A673 (cell line): Measurements from ENCODE around the gene ANKHD1. TPM values are rescaled to one million over a fixed set of nuclear protein-coding genes. Genes with fewer than 3 reads are reported as not detected.

Source experiments
- BruUV-seq: library from RNA; stranded (reverse); fragments of 400-500 nt; replicated peaks from 2 replicates; lab custom pipeline; 2021; lab: Mats Ljungman, UMichigan
- CTCF ChIA-PET: fragments of 300-600 bp; sonication (Branson Sonifier 250); formaldehyde crosslinking; loops from one replicate; lab custom pipeline; 2022; ENCODE audit warnings: antibody characterized with exemption; lab: Charles Lee
- POLR2A ChIA-PET: fragments of 300-600 bp; sonication (Branson Sonifier 250); formaldehyde crosslinking; loops from one replicate; lab custom pipeline; 2022; ENCODE audit warnings: antibody characterized with exemption; ENCODE audit not compliant: low non-redundant PET; lab: Charles Lee
- DNase-seq: peaks from one replicate; pipeline ENCODE4 v3.0.0-alpha.2; 2015; ENCODE audit warnings: low spot score
- H3K27ac ChIP-seq: fragments of 200-600 bp; sonication (generic); 2 replicates; pipeline ENCODE4 v1.5.1; 2016; ENCODE audit warnings: mixed run types, low read depth, mild to moderate bottlenecking, mixed read lengths, antibody characterized with exemption, low read length; ENCODE audit not compliant: poor library complexity, severe bottlenecking
- H3K27me3 ChIP-seq: fragments of 200-600 bp; sonication (generic); replicated peaks from 2 replicates; pipeline ENCODE4 v1.6.1; 2017; ENCODE audit warnings: mixed run types, low read depth, mild to moderate bottlenecking, mixed read lengths, antibody characterized with exemption, low read length; ENCODE audit not compliant: insufficient read depth, poor library complexity
- H3K36me3 ChIP-seq: fragments of 200-600 bp; sonication (generic); 2 replicates; pipeline ENCODE4 v1.6.1; 2016; ENCODE audit warnings: mixed run types, mild to moderate bottlenecking, mixed read lengths, antibody characterized with exemption, low read length; ENCODE audit not compliant: insufficient read depth, poor library complexity, severe bottlenecking
- H3K4me1 ChIP-seq: fragments of 200-600 bp; sonication (generic); 2 replicates; pipeline ENCODE4 v1.6.1; 2017; ENCODE audit warnings: mixed run types, mild to moderate bottlenecking, mixed read lengths, antibody characterized with exemption, low read length; ENCODE audit not compliant: insufficient read depth, poor library complexity, severe bottlenecking
- H3K4me3 ChIP-seq: fragments of 200-600 bp; sonication (generic); 2 replicates; pipeline ENCODE4 v1.5.1; 2016; ENCODE audit warnings: low read depth, mixed run types, mild to moderate bottlenecking, mixed read lengths, low read length; ENCODE audit not compliant: poor library complexity, severe bottlenecking
- H3K9me3 ChIP-seq: fragments of 200-600 bp; sonication (generic); 2 replicates; pipeline ENCODE4 v1.6.1; 2016; ENCODE audit warnings: mixed run types, low read depth, mild to moderate bottlenecking, mixed read lengths, antibody characterized with exemption, low read length; ENCODE audit not compliant: poor library complexity, severe bottlenecking
- CTCF ChIP-seq: fragments of 300-800, 200-600 bp; sonication (generic); conservative IDR thresholded peaks from 2 replicates; pipeline ENCODE4 v1.5.1; 2017; ENCODE audit warnings: low read depth, mild to moderate bottlenecking, antibody characterized with exemption, low read length, moderate library complexity, mixed read lengths
- EZH2 ChIP-seq: fragments of 200-600 bp; sonication (generic); IDR thresholded peaks from 2 replicates; pipeline ENCODE4 v1.6.1; 2017; ENCODE audit warnings: borderline replicate concordance, low read depth, mild to moderate bottlenecking, mixed read lengths, antibody characterized with exemption, low read length; ENCODE audit not compliant: poor library complexity, severe bottlenecking
- intact Hi-C: fragments of 100-400 bp; cut with micrococcal nuclease; formaldehyde crosslinking; loops from one replicate; pipeline ENCODE4 v1.10.0; 2022; ENCODE audit not compliant: unreplicated experiment
- total RNA-seq: library from RNA; stranded (reverse); gene quantifications from 2 replicates; pipeline ENCODE4 v1.2.3, GENCODE V29; 2021

The ANKHD1 gene
- total RNA-seq, 1 experiment from 2014 or later = 169 TPM

DNA sequence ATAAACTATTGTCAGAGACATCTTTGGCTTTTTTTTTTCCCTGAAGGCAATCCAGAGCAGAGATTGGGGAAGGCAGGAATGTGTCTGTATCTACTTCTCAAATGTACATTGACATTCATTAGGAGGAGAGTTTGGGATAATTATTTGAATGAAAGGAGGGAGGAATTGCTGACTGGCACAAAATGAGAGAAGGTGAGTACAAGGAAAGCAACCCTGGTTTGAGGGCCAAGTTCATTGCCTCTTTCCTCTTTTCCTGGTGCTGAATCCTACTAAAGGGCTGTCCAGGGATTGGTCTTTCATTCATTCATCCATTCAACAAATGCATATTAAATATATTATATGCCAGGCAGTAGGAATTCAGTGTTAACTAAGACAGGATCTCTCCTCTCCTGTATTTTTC is 18.8 kb upstream of the ANKHD1 start:
- TF ChIP-seq CTCF (no peak), EZH2 (no peak)
- DNase-seq = no peak
- no peak overlapping the region for H3K4me3 ChIP-seq
- H3K9me3 ChIP-seq = no peaks in the 10 kb centered on the region
- ChIA-PET CTCF (no interaction called here), POLR2A (no interaction called here)
- intact Hi-C loops = no loop called here
- no TSS peak for BruUV-seq
- no peaks in the 10 kb centered on the region for H3K4me1 ChIP-seq
- H3K27ac ChIP-seq = no peak overlapping the region
- H3K36me3 ChIP-seq = no peaks in the 10 kb centered on the region
- no peaks in the 10 kb centered on the region for H3K27me3 ChIP-seq

- intact Hi-C loops = no loop called here
- CTCF ChIA-PET = no interaction called here
Measured at GRCh38 chr5:140383300-140383699, 18.3 kb upstream of the ANKHD1 start.

GRCh38 chr5:140388052-140388451 is 13.6 kb upstream of the ANKHD1 start:
- no peaks in the 10 kb centered on the region for H3K4me1 ChIP-seq
- POLR2A ChIA-PET = no interaction called here
- no peaks in the 10 kb centered on the region for H3K36me3 ChIP-seq
- BruUV-seq = no TSS peak
- H3K27me3 ChIP-seq = no peaks in the 10 kb centered on the region
- H3K9me3 ChIP-seq = no peaks in the 10 kb centered on the region
- CTCF ChIA-PET = no interaction called here
- H3K27ac ChIP-seq = no peak overlapping the region
- intact Hi-C loops = no loop called here
- no peak for DNase-seq
- no peak overlapping the region for H3K4me3 ChIP-seq
- no peak for TF ChIP-seq EZH2
- TF ChIP-seq CTCF = no peak

More at GRCh38 chr5:140383300-140383699, 18.3 kb upstream of the ANKHD1 start:
- Histone ChIP-seq H3K9me3 (no peaks in the 10 kb centered on the region), H3K36me3 (no peaks in the 10 kb centered on the region), H3K4me1 (no peaks in the 10 kb centered on the region), H3K27ac (no peak overlapping the region), H3K27me3 (no peaks in the 10 kb centered on the region), H3K4me3 (no peak overlapping the region)
- no peak for DNase-seq
- no TSS peak for BruUV-seq
- TF ChIP-seq CTCF (no peak), EZH2 (no peak)
- POLR2A ChIA-PET = no interaction called here
